DOHH2 (cell line): ENCODE results near the gene CDKAL1.
"Not testable (repeated sequence)": the region's sequence is repeated elsewhere in the genome, so short reads cannot be mapped to it uniquely, and the experiment has no call there.

Source experiments
- H3F3A ChIP-seq: fragments of 200-600 bp; sonication (generic), shearing (Covaris generic); 2 replicates; pipeline ENCODE4 v1.6.0; 2016; ENCODE audit warnings: antibody characterized with exemption, mild to moderate bottlenecking; ENCODE audit not compliant: control insufficient read depth, insufficient read depth
- H3K27ac ChIP-seq: fragments of 200-600 bp; sonication (generic); 2 replicates; pipeline ENCODE4 v1.5.1; 2014; ENCODE audit warnings: low read depth, mild to moderate bottlenecking, low read length, moderate library complexity
- H3K27me3 ChIP-seq: fragments of 200-600 bp; sonication (generic); 2 replicates; pipeline ENCODE4 v1.6.1; 2014; ENCODE audit warnings: mild to moderate bottlenecking, low read length, mixed read lengths; ENCODE audit not compliant: control insufficient read depth
- H3K36me3 ChIP-seq: fragments of 200-600 bp; sonication (generic); 2 replicates; pipeline ENCODE4 v1.6.1; 2014; ENCODE audit warnings: mild to moderate bottlenecking, low read length, moderate library complexity, mixed read lengths; ENCODE audit not compliant: control insufficient read depth
- H3K4me1 ChIP-seq: fragments of 200-600 bp; sonication (generic); 2 replicates; pipeline ENCODE4 v1.6.1; 2014; ENCODE audit warnings: mild to moderate bottlenecking, low read length, mixed read lengths; ENCODE audit not compliant: control insufficient read depth
- H3K4me2 ChIP-seq: fragments of 200-600 bp; sonication (generic); 2 replicates; pipeline ENCODE4 v1.6.0; 2014; ENCODE audit warnings: mild to moderate bottlenecking, low read length, moderate library complexity
- H3K4me3 ChIP-seq: fragments of 200-600 bp; sonication (generic); 2 replicates; pipeline ENCODE4 v1.5.1; 2014; ENCODE audit warnings: mild to moderate bottlenecking, low read length, mixed read lengths
- H3K79me2 ChIP-seq: fragments of 200-600 bp; sonication (generic); 2 replicates; pipeline ENCODE4 v1.6.1; 2014; ENCODE audit warnings: mild to moderate bottlenecking, low read length, mixed read lengths; ENCODE audit not compliant: control insufficient read depth
- H3K9me2 ChIP-seq: fragments of 200-600 bp; sonication (generic); replicated peaks from 2 replicates; pipeline ENCODE4 v1.6.1; 2014; ENCODE audit warnings: mild to moderate bottlenecking, low read length, mixed read lengths; ENCODE audit not compliant: control insufficient read depth
- H3K9me3 ChIP-seq: fragments of 200-600 bp; sonication (generic); 2 replicates; pipeline ENCODE4 v1.6.1; 2014; ENCODE audit warnings: antibody characterized with exemption, low read length, mixed read lengths; ENCODE audit not compliant: control insufficient read depth, insufficient read depth
- H4K20me1 ChIP-seq: fragments of 200-600 bp; sonication (generic); 2 replicates; pipeline ENCODE4 v1.6.0; 2014; ENCODE audit warnings: low read depth, mild to moderate bottlenecking, antibody characterized with exemption, low read length, moderate library complexity; ENCODE audit not compliant: control insufficient read depth, insufficient read depth
- CTCF ChIP-seq: fragments of 200-600 bp; sonication (generic); IDR thresholded peaks from one replicate; pipeline ENCODE4 v1.5.1; 2014; ENCODE audit warnings: antibody characterized with exemption, mild to moderate bottlenecking, low read depth, low read length; ENCODE audit not compliant: poor library complexity, severe bottlenecking
- EZH2phosphoT487 ChIP-seq: fragments of 200-600 bp; sonication (generic); IDR thresholded peaks from 2 replicates; pipeline ENCODE4 v1.6.1; 2017; ENCODE audit warnings: borderline replicate concordance, mild to moderate bottlenecking, antibody characterized with exemption, low read length, moderate library complexity, mixed read lengths

The CDKAL1 gene

GRCh38 chr6:21049572-21049971, 515.3 kb downstream of the CDKAL1 start:
- H3K79me2 ChIP-seq, result no peaks in the 10 kb centered on the region
- no peaks in the 10 kb centered on the region for H3K9me2 ChIP-seq
- H3K9me3 ChIP-seq, result no peaks in the 10 kb centered on the region
- no peak overlapping the region for H3K4me3 ChIP-seq
- TF ChIP-seq CTCF (no peak), EZH2phosphoT487 (no peak)
- H3K36me3 ChIP-seq, result no peaks in the 10 kb centered on the region
- H3F3A ChIP-seq, result no peaks in the 10 kb centered on the region
- no peaks in the 10 kb centered on the region for H4K20me1 ChIP-seq
- H3K4me2 ChIP-seq, result no peak overlapping the region
- no peaks in the 10 kb centered on the region for H3K4me1 ChIP-seq
- H3K27ac ChIP-seq, result no peak overlapping the region
- H3K27me3 ChIP-seq, result no peaks in the 10 kb centered on the region

- H3K9me2 ChIP-seq, result no peaks in the 10 kb centered on the region
- no peak overlapping the region for H3K4me2 ChIP-seq
- no peaks in the 10 kb centered on the region for H3F3A ChIP-seq
- TF ChIP-seq EZH2phosphoT487 (no peak), CTCF (no peak)
- no peaks in the 10 kb centered on the region for H3K36me3 ChIP-seq
- H3K79me2 ChIP-seq, result no peaks in the 10 kb centered on the region
- no peaks in the 10 kb centered on the region for H4K20me1 ChIP-seq
- no peaks in the 10 kb centered on the region for H3K27me3 ChIP-seq
- H3K9me3 ChIP-seq, result no peaks in the 10 kb centered on the region
- H3K27ac ChIP-seq, result no peak overlapping the region
- 0 out of 2 replicates have a peak, but pooled peaks cover 2% of the 10 kb centered on the region for H3K4me1 ChIP-seq
- H3K4me3 ChIP-seq, result no peak overlapping the region
Measured at GRCh38 chr6:21050935-21051334, 516.7 kb downstream of the CDKAL1 start.

- H3K4me2 ChIP-seq, result no peak overlapping the region
- 0 out of 2 replicates have a peak, but pooled peaks cover 3% of the 10 kb centered on the region for H3K4me1 ChIP-seq
- H3F3A ChIP-seq, result no peaks in the 10 kb centered on the region
- H3K9me3 ChIP-seq, result no peaks in the 10 kb centered on the region
- TF ChIP-seq CTCF (no peak), EZH2phosphoT487 (no peak)
- no peaks in the 10 kb centered on the region for H3K27me3 ChIP-seq
- H3K4me3 ChIP-seq, result no peak overlapping the region
- H3K27ac ChIP-seq, result no peak overlapping the region
- H4K20me1 ChIP-seq, result no peaks in the 10 kb centered on the region
- H3K9me2 ChIP-seq, result no peaks in the 10 kb centered on the region
- H3K36me3 ChIP-seq, result no peaks in the 10 kb centered on the region
- H3K79me2 ChIP-seq, result no peaks in the 10 kb centered on the region
Measured at GRCh38 chr6:21051777-21052176, 517.5 kb downstream of the CDKAL1 start.

GRCh38 chr6:21053612-21054011, 519.4 kb downstream of the CDKAL1 start:
- H3F3A ChIP-seq, result no peaks in the 10 kb centered on the region
- H3K79me2 ChIP-seq, result no peaks in the 10 kb centered on the region
- 0 out of 2 replicates have a peak, but pooled peaks cover 3% of the 10 kb centered on the region for H3K4me1 ChIP-seq
- no peaks in the 10 kb centered on the region for H4K20me1 ChIP-seq
- H3K4me2 ChIP-seq, result no peak overlapping the region
- H3K27ac ChIP-seq, result no peak overlapping the region
- H3K36me3 ChIP-seq, result no peaks in the 10 kb centered on the region
- H3K27me3 ChIP-seq, result no peaks in the 10 kb centered on the region
- TF ChIP-seq CTCF, result no peak
- TF ChIP-seq EZH2phosphoT487, result no peak
- no peaks in the 10 kb centered on the region for H3K9me2 ChIP-seq
- no peaks in the 10 kb centered on the region for H3K9me3 ChIP-seq
- no peak overlapping the region for H3K4me3 ChIP-seq

- H3K9me3 ChIP-seq, H3K9me2 ChIP-seq, H3K36me3 ChIP-seq, H3F3A ChIP-seq, H4K20me1 ChIP-seq, H3K4me2 ChIP-seq, H3K79me2 ChIP-seq, H3K4me3 ChIP-seq, H3K27me3 ChIP-seq, H3K27ac ChIP-seq, H3K4me1 ChIP-seq: not testable (repeated sequence)
Measured at GRCh38 chr6:21055480-21055879, 521.2 kb downstream of the CDKAL1 start.
